Upper lobe of left lung (tissue), 6 donors: ENCODE results near the gene CCR1. TPM values are rescaled to one million over a fixed set of nuclear protein-coding genes. Genes with fewer than 3 reads are reported as not detected.

Experiments
- ATAC-seq, 2 donors: fragments of 200-7000 bp; cut with Tn5 transposase; one replicate each; pipeline ENCODE4 v1.9.1; 2022; ENCODE audit warnings: mild to moderate bottlenecking in 2 of 2, moderate library complexity in 2 of 2; ENCODE audit not compliant: low FRiP score in 2 of 2
- DNase-seq, 2 donors: peaks; one replicate each; pipeline ENCODE4 v3.0.0-alpha.2; 2019 to 2020
- H3K27ac ChIP-seq, 4 donors: fragments of 200-600 bp; sonication (generic); one replicate each; pipeline ENCODE4 v1.5.1; 2016 to 2019
- H3K27me3 ChIP-seq, 4 donors: fragments of 200-600 bp; sonication (generic); one replicate each; pipeline ENCODE4 v1.5.1; 2017 to 2019
- H3K36me3 ChIP-seq, 4 donors: fragments of 200-600 bp; sonication (generic); one replicate each; pipeline ENCODE4 v1.5.1; 2016 to 2019
- H3K4me1 ChIP-seq, 4 donors: fragments of 200-600 bp; sonication (generic); one replicate each; pipeline ENCODE4 v1.5.1; 2018 to 2019
- H3K4me3 ChIP-seq, 4 donors: fragments of 200-600 bp; sonication (generic); one replicate each; pipeline ENCODE4 v1.5.1; 2017 to 2019; ENCODE audit warnings: mild to moderate bottlenecking in 2 of 4, moderate library complexity in 1 of 4
- H3K9me3 ChIP-seq, 4 donors: fragments of 200-600 bp; sonication (generic); one replicate each; pipeline ENCODE4 v1.5.1; 2018 to 2019
- CTCF ChIP-seq, 6 experiments: fragments of 450-650 bp in 4 of 6; fragments of 200-600 bp in 2 of 6; sonication (generic) in 2 of 6; IDR thresholded peaks; one replicate each; pipeline ENCODE4 v1.5.1; 2016 to 2019; ENCODE audit warnings: antibody characterized with exemption in 6 of 6
- EP300 ChIP-seq, 4 donors: sonication (generic); formaldehyde crosslinking; IDR thresholded peaks; one replicate each; pipeline ENCODE4 v1.5.1; 2017; ENCODE audit warnings: antibody characterized with exemption in 4 of 4, control low read depth in 2 of 4
- POLR2A ChIP-seq, 4 donors: fragments of 450-650 bp; IDR thresholded peaks; one replicate each; pipeline ENCODE4 v1.5.1; 2016 to 2017; ENCODE audit warnings: antibody characterized with exemption in 4 of 4, mild to moderate bottlenecking in 2 of 4
- POLR2AphosphoS5 ChIP-seq, 2 donors: sonication (generic); formaldehyde crosslinking; IDR thresholded peaks; one replicate each; pipeline ENCODE4 v1.5.1; 2017; ENCODE audit warnings: antibody characterized with exemption in 2 of 2
- WGBS, 2 donors: methylation state at CpG; one replicate each; pipeline ENCODE4 v1.1.5; 2017 to 2018; 5-methylcytosine and 5-hydroxymethylcytosine counted together
- total RNA-seq, 6 donors: library from RNA; depleted of rRNA in 4 of 6; stranded (reverse); fragments of >200 nt in 4 of 6; gene quantifications; one replicate each; pipeline versions ENCODE4 v1.1.0 to v1.2.1, GENCODE V29; 2016 to 2021
- donor health status: DM: no; HTN: no; CAD: no; lungs with moderate emphysema.
- donor health status: DM: no; HTN: yes; CAD: no; lungs with severe emphysema.

The CCR1 gene
- total RNA-seq, 6 donors from 2014 or later, result 8.0 to 52.2 (median 17.8) TPM

DNA sequence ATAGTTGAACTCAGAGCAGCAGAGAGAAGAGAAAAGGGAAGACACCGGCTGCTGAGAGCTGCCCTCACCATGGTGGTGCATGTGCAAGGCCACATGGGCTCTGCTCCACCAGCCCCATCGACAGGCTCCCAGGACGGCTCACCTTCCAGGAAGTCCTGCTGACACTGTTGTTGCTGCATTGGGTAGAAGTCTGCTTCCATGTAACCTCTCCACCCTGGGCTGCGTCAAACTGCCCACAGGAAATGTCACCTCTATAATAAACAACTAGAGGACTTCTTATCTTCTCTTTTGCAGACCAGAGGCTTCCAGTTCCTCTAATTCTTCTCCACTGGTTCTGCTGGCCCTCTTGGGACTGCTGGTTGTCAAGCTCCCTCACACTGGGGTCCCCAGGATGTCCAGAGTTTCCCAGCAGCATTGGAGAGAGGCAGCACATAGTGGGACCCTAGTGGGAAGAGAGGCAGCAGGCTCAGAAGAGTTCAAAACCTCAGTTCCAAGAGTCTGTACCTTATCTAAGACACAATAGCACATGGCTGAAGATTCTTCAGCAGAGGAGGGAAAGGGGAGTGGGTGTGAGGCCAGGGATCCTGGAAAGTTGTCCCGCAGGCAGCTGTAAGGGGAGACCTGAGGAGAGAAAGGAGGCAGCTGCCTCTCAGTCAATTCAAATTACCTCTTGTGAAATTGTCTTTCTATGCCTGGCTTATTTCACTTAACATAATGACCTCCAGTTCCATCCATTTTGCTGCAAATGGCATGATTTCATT, 28.4 kb upstream of the CCR1 start:
- DNase-seq, result no peak
- ATAC-seq, result no peak
- no peak for TF ChIP-seq EP300 (IDR thresholded peaks at IDR 0.05)
- TF ChIP-seq POLR2AphosphoS5 (IDR thresholded peaks at IDR 0.05), result no peak
- no peak for TF ChIP-seq POLR2A (IDR thresholded peaks at IDR 0.05)
- TF ChIP-seq CTCF (IDR thresholded peaks at IDR 0.05), result no peak
- H3K36me3 ChIP-seq, result no peaks in the 10 kb centered on the region
- H3K9me3 ChIP-seq, result no peaks in the 10 kb centered on the region
- H3K4me1 ChIP-seq, result no peaks in the 10 kb centered on the region
- H3K4me3 ChIP-seq, result no peak overlapping the region
- 44 to 52% methylated on average over 5 of the region's 5 CpGs for WGBS, 2 donors
- H3K27me3 ChIP-seq, result no peaks in the 10 kb centered on the region
- no peak overlapping the region for H3K27ac ChIP-seq

DNA sequence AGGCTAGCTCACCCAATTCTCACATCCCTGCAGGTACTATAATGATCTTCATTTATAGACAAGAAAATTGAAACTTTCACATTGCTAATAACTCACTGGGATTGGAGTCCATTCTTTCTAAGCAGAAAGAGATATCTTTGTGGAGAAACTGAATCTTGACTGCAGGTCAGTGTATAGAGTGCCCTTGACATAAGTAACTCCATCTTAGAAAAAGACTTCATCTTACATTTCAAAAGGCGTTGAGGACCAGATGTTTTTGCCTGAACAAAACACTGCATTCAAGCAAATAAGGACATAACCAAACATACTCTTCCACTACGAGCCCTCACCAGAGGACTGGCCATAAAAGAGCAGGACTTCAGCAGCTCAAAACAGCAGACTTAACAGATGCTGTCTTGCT, 27.3 kb upstream of the CCR1 start:
- ATAC-seq, result no peak

DNA sequence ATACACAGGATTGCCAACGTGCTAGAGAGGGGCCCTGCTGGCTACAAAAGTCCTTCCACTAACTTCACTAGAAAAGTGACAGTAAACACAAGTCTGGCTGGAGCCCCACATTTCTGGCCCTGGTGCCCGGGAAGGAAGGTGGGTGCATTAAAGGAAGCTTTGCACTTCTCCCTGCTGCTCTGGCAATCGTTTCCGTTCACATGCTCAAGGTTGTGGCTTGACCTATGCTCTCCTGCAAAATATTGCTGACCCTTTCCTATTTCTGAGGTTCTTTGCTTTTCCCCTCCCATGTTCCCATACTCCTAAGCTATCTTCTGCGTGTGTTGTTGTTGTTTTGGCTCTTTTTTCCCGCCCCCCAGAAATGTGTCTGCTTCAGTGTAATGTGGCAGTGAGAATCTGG, 25.1 kb upstream of the CCR1 start:
- ATAC-seq (no peak), DNase-seq (no peak)
- Histone ChIP-seq H3K9me3 (no peaks in the 10 kb centered on the region), H3K27ac (no peak overlapping the region), H3K27me3 (no peaks in the 10 kb centered on the region), H3K4me1 (no peaks in the 10 kb centered on the region), H3K36me3 (no peaks in the 10 kb centered on the region), H3K4me3 (no peak overlapping the region)
- WGBS, 2 donors, result 55 to 66% methylated on average over 6 of the region's 6 CpGs
- no peak for TF ChIP-seq CTCF (IDR thresholded peaks at IDR 0.05)
- TF ChIP-seq POLR2A (IDR thresholded peaks at IDR 0.05), result no peak
- no peak for TF ChIP-seq POLR2AphosphoS5 (IDR thresholded peaks at IDR 0.05)
- TF ChIP-seq EP300 (IDR thresholded peaks at IDR 0.05), result no peak

More for the DNA sequence above, 27.3 kb upstream of the CCR1 start:
- no peak for DNase-seq
- Histone ChIP-seq H3K27ac (no peak overlapping the region), H3K36me3 (no peaks in the 10 kb centered on the region), H3K27me3 (no peaks in the 10 kb centered on the region), H3K9me3 (no peaks in the 10 kb centered on the region), H3K4me3 (no peak overlapping the region), H3K4me1 (no peaks in the 10 kb centered on the region)
- WGBS, 2 donors, result 88 to 93% methylated on average over 2 of the region's 2 CpGs
- TF ChIP-seq EP300 (IDR thresholded peaks at IDR 0.05) (no peak), POLR2A (IDR thresholded peaks at IDR 0.05) (no peak), CTCF (IDR thresholded peaks at IDR 0.05) (no peak), POLR2AphosphoS5 (IDR thresholded peaks at IDR 0.05) (no peak)

GRCh38 chr3:46231323-46231722, 23.2 kb upstream of the CCR1 start:
- TF ChIP-seq EP300 (IDR thresholded peaks at IDR 0.05), result no peak
- no peak for TF ChIP-seq CTCF (IDR thresholded peaks at IDR 0.05)
- no peak for TF ChIP-seq POLR2AphosphoS5 (IDR thresholded peaks at IDR 0.05)
- TF ChIP-seq POLR2A (IDR thresholded peaks at IDR 0.05), result no peak
- DNase-seq (no peak), ATAC-seq (no peak)
- Histone ChIP-seq H3K36me3 (no peaks in the 10 kb centered on the region), H3K9me3 (no peaks in the 10 kb centered on the region), H3K4me3 (no peak overlapping the region), H3K27ac (no peak overlapping the region), H3K27me3 (no peaks in the 10 kb centered on the region), H3K4me1 (no peaks in the 10 kb centered on the region)
- 84 to 91% methylated on average over 5 of the region's 5 CpGs for WGBS, 2 donors
